Vagina (tissue), 2 donors: ENCODE results near the gene KCNIP4.

Experiments used
- CTCF ChIP-seq, 3 experiments: fragments of 450-650 bp in 2 of 3; fragments of 200-600 bp in 1 of 3; sonication (generic) in 1 of 3; IDR thresholded peaks; one replicate each; pipeline ENCODE4 v1.5.1; 2017 to 2019; ENCODE audit warnings: antibody characterized with exemption in 3 of 3, mild to moderate bottlenecking in 2 of 3, moderate library complexity in 2 of 3
- POLR2A ChIP-seq, 2 donors: fragments of 450-650 bp; IDR thresholded peaks; one replicate each; pipeline ENCODE4 v1.6.1; 2017; ENCODE audit warnings: antibody characterized with exemption in 2 of 2, mild to moderate bottlenecking in 2 of 2, moderate library complexity in 2 of 2

- TF ChIP-seq CTCF (IDR thresholded peaks at IDR 0.05) (no peak), POLR2A (IDR thresholded peaks at IDR 0.05) (no peak)
These were observed 756.2 kb downstream of the KCNIP4 start for GRCh38 chr4:21192367-21192766.
